BE2C (cell line): ENCODE measurements around the gene DLG2.

Experiments
- DNase-seq: peaks from one replicate; pipeline ENCODE4 v3.0.0-alpha.2; 2020
- H3K27me3 ChIP-seq: fragments of 250-450 bp; sonication (Bioruptor Pico); 2 replicates; pipeline ENCODE4 v1.5.1; 2020; ENCODE audit warnings: mild to moderate bottlenecking
- H3K36me3 ChIP-seq: fragments of 250-450 bp; sonication (Bioruptor Pico); 2 replicates; pipeline ENCODE4 v1.5.1; 2020; ENCODE audit warnings: mild to moderate bottlenecking
- H3K4me1 ChIP-seq: fragments of 250-450 bp; sonication (Bioruptor Pico); 2 replicates; pipeline ENCODE4 v1.5.1; 2020
- H3K4me3 ChIP-seq: 2 replicates; pipeline ENCODE4 v1.5.1; 2011; ENCODE audit warnings: low read depth, low read length
- H3K9me3 ChIP-seq: fragments of 250-450 bp; sonication (Bioruptor Pico); 2 replicates; pipeline ENCODE4 v1.5.1; 2020
- CTCF ChIP-seq: IDR thresholded peaks from 2 replicates; pipeline ENCODE4 v1.5.1; 2012; ENCODE audit warnings: mild to moderate bottlenecking, low read depth, low read length

DLG2 gene

DNA sequence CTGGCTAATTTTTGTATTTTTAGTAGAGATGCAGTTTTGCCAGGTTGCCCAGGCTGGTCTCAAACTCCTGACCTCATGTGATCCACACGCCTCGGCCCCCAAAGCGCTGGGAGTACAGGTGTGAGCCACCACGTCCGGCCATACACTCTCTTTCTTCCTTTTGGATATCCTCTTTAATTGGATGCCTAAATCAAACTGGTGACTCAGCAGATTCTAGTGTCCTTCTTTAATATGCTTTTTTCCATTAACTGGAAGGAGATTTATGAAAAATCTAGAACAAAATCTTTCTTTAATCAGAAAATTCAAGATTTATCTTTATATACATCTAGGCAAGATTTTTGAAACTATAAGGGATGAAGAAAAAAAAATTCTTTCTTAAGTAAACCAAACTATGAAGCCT is 1371.7 kb downstream of the DLG2 start:
- Histone ChIP-seq H3K4me1 (peaks cover 6% of the 10 kb centered on the region), H3K9me3 (no peaks in the 10 kb centered on the region), H3K36me3 (no peaks in the 10 kb centered on the region), H3K27me3 (no peaks in the 10 kb centered on the region), H3K4me3 (no peak overlapping the region)
- TF ChIP-seq CTCF = no peak
- no peak for DNase-seq

DNA sequence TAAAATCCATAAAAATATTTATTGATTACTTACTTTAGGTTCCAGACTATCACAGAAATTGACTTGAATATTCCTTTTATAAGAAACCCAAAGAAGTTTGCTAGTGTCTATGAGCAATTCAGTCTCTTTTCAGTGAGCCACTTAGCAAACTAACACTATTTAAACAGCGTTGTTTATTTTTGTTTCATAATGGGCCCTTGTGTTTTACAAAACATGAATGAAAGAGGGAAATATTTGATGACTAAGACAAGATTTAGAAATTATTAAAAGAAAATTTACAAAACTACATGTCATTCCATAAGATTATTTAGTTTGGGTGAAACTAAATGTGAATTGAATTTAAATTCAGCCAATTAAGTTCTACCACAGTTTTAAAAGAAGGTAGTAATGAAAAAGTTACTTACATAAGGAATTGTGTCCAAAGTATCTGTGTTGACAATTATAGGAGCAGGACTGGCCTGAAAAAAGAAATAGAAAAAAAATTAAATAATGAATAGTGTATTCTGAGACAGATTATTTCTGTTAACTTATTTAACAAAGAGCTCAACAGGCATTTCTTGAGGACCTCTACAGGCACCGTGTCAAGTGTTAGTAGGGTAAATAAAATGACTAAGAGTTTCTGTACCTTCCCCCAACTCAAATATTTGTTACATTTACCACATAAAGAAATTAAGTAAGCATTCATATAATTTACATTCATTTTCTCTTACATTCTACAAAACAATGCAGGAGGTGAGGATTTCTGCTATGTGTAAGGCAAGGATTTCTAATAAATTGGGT is 1376.1 kb downstream of the DLG2 start:
- no peak for TF ChIP-seq CTCF
- Histone ChIP-seq H3K4me1 (no peaks in the 10 kb centered on the region; the same call in 1 of the 2 replicates), H3K4me3 (no peak overlapping the region), H3K27me3 (no peaks in the 10 kb centered on the region), H3K9me3 (no peaks in the 10 kb centered on the region), H3K36me3 (no peaks in the 10 kb centered on the region)
- DNase-seq = no peak

DNA sequence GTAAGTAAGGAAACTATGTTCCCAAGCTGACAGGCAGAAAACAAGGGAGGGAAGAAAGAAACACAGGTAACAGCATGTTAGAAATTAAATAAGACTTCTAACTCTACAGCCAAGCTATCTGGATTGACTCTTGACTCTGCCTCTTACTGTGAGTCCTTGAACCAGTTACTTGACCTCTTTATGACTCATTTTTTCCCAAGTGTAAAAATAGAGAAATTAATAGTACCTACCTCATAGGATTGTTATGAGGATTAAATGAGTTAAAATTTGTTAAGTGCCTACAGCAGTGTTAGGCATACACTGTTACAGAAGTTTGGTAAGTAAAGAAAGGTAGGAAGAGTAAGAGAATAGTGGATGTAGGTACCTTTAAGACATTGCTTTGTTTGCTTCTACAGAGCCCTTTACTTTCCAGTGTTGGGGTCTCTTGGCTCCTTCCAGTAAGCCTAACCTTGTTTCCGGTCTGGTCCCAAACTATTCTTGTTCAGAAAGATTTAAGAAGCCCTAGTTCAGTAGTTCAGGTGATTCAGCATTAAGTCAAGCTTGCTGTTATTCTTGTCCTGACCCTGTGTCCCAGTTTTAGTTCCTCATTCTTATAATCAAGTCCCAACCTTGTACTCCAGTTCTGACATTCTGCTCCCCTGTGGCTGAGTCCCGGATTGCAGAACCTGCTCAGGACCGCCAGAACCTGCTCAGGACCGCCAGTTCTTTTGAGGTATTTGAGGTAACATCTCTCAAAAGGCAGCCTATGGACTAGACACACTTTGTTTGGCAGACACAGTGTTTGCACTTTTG is 1377.6 kb downstream of the DLG2 start:
- no peaks in the 10 kb centered on the region for H3K9me3 ChIP-seq
- no peak for TF ChIP-seq CTCF
- no peaks in the 10 kb centered on the region for H3K36me3 ChIP-seq
- no peaks in the 10 kb centered on the region; the same call in 1 of the 2 replicates for H3K4me1 ChIP-seq
- H3K27me3 ChIP-seq = no peaks in the 10 kb centered on the region
- no peak overlapping the region for H3K4me3 ChIP-seq
- DNase-seq = no peak

- TF ChIP-seq CTCF = no peak
- no peaks in the 10 kb centered on the region for H3K27me3 ChIP-seq
- no peak overlapping the region for H3K4me3 ChIP-seq
- DNase-seq = peak; percentile 27
- H3K36me3 ChIP-seq = no peaks in the 10 kb centered on the region
- H3K9me3 ChIP-seq = no peaks in the 10 kb centered on the region
- H3K4me1 ChIP-seq = no peaks in the 10 kb centered on the region; the same call in 1 of the 2 replicates
These were observed 1379.2 kb downstream of the DLG2 start for GRCh38 chr11:84247926-84248325.

GRCh38 chr11:84247129-84247528 is 1380.0 kb downstream of the DLG2 start:
- H3K4me1 ChIP-seq = no peaks in the 10 kb centered on the region; the same call in 1 of the 2 replicates

More at GRCh38 chr11:84247129-84247528, 1380.0 kb downstream of the DLG2 start:
- no peak for TF ChIP-seq CTCF
- Histone ChIP-seq H3K9me3 (no peaks in the 10 kb centered on the region), H3K27me3 (no peaks in the 10 kb centered on the region), H3K4me3 (no peak overlapping the region), H3K36me3 (no peaks in the 10 kb centered on the region)
- no peak for DNase-seq
